HG02840 (cell line): ENCODE results near the gene MAPKAPK2.

ENCODE experiments used
- ATAC-seq: cut with Tn5 transposase; IDR thresholded peaks from one replicate; pipeline ENCODE4 v1.9.1; 2021; ENCODE audit warnings: mild to moderate bottlenecking, moderate library complexity, moderate number of reproducible peaks; ENCODE audit not compliant: unreplicated experiment, low FRiP score

The MAPKAPK2 gene

DNA sequence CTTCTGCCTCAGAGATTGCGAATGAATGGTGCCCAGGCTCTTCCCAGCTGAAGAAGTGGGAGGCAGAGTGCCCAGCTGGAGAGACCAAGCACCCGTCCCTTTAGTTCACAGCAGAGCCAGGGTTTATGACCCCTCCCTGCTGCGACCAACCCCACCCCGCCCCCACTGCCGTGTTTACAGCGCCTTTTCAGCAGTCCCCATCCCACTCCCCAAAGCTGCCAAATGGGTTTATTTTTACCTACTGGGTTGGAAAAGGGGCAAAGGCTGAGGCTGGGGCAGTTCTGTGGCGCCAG, 25.8 kb upstream of the MAPKAPK2 start:
- no peak for ATAC-seq

GRCh38 chr1:206660136-206660535, 24.6 kb upstream of the MAPKAPK2 start:
- no peak for ATAC-seq

DNA sequence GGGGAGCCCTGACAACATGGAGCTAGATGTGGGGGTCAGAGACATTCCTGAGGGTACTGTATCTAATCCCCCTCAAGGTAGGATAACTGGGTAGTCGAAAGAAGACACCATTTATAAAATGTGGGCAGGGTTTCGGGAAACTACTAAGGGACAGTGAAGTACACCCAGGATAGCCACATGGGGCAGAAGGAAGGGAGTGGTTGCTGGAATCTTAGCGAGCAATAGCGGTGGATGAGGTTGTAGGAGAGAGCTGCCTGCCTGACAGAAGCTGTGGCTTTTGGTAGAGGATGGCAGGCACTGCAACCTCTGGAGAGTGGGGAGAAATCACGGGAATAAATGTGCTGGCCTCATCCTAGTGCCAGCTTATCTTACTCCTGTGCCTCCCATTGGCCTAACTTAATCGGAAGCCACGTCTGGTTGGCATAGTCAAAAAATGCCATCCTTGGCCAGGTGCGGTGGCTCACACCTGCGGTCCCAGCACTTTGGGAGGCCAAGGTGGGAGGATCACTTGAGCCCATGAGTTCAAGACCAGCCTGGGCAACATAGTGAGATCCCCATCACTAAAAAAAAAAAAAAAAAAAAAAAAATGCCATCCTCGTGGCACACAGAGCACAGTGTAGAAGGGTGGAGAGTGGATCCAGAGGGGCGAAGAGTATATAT, 23.4 kb upstream of the MAPKAPK2 start:
- no peak for ATAC-seq

DNA sequence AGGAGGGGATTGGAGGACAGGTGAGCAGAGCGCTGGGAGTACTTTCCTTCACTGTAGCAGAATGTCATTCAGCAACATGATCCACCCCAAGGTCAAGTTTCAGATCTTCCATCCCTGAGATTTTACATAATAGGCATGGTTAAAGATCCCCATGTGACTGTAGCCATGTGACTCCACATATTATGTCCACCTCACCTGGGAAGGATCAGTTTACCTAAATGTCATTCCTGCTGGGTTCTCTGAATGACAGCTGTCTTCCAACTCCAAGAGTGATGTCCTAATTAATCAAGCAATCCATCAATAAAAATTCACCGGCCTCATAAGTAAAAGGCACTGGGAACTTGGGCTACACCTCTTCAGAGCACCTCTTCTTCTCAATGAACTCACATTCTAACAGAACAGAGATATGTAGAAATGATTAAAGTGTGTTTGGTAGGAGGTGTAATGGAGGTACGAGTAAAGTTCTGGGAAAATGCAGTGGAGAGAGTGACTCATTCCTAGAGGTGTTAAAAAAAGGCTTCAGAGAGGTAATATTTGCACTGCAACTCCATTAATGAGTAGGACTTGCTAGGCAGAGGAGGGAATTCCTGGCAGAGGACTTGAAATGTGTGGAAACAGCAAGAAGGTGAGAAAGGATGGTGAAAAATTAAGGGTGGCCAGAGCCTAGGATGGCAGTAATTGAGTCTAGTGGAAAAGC, 22.2 kb upstream of the MAPKAPK2 start:
- ATAC-seq: no peak

DNA sequence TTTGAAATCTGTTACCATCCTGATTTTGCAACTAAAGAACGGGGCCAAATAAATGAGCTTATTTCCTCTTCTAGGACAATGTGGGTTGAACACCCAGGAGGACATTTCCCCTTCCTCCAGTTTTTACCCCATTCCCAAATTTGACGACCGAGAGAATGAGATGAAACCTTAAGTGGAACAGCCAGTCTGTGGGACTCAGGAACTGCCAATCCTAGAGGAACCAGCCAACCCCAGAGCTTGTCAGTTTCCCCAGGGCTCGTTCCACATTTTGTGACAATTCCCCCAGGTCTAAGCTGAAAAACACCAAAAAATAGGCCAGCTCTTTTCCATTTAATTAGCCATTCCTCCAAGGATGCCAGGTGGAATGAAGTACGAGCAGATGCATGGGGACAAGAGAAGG, 21.3 kb upstream of the MAPKAPK2 start:
- ATAC-seq: no peak

- ATAC-seq: no peak
Observed at GRCh38 chr1:206663832-206664652, 20.7 kb upstream of the MAPKAPK2 start.

DNA sequence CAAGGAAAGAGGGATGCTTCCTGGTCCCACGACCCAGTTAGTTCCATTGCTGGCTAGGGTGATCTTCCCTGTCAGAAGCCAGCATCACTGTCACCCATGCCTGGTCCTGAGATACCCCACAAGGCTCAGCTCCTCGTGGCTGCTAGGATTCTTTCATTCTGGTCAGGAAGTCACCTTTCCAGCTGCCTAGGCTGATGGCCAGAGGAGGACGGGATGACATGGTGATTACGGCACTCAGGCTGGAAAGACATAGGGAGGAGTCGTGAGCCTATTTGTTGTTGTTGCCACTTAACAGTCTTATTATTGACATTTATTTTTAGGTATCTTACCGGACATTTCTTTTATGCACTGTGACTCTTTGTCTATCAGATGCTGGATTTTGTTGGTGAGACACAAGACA, 20.0 kb upstream of the MAPKAPK2 start:
- no peak for ATAC-seq

DNA sequence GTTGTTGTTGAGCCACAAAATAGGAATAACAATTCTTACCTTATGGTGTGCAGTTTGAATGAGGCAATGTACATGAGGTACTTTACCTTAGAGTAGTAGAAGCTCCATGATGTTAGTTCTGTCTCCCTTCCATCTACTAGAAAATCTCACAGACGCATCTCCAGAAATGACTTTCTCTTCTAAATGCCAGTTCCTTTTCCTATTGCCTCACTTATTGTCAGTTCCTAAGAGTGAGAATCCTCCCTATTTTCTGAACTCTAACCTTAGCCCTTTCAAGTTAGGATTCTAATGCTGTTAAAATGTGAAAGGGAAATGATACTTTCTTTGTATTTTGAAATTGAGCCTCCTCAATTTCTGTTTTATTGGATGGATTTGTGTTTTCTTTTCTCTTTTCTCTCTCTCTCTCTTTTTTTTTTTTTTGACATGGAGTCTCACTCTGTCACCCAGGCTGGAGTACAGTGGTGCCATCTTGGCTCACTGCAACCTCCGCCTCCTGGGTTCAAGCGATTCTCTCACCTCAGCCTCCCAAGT, 18.6 kb upstream of the MAPKAPK2 start:
- ATAC-seq: no peak

DNA sequence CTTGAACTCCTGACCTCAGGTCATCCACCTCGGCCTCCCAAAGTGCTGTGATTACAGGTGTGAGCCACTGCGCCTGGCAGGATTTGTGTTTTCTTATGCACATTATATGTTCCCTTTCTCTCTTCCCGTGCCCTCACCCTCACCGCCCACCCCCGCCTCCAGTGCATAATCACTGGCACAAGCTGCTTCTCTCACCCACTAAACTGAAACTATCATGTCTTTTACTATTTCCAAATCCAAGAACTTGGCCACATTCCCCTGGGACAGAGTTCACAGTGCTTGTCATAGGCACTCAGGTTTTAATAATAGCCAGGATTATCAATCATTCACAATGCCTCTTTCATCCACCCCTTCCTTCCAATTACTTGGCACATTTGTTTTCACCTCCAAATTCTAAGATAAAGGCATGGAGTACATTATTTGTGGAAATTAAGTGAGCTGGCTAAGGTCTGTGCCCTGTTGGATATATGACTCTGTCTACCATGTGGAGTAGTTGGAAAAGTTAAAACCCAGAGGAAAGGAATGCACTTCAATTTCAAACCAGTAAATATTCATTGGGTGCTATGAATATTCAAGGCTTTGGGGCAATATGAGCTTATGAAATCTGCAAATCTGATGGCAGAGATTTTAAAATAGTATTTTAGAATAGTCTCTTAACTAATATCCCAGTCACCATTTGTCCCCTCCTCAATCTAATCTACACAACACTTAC, 17.6 kb upstream of the MAPKAPK2 start:
- ATAC-seq: no peak

DNA sequence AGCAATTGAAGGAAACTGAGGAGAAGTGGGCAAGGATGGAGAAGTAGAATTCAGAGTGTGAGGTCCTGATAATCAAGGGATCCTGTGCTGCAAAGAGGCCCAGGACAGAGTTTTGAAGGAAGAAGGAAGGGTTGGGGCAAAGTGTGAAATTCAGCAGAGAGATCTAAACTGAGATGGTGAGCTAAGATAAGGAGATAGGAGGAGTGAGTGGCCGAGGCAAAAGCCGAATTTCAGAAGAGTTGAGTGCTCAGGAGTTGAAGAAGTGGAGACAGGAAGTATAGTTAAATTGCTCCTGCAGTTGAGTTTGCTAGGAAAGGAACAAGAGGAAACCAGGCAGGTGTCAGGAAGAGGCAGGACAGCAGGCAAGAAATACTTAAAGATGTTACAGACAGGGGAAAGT, 16.4 kb upstream of the MAPKAPK2 start:
- ATAC-seq: no peak

- ATAC-seq: no peak
Observed at GRCh38 chr1:206668874-206669410, 15.8 kb upstream of the MAPKAPK2 start.

DNA sequence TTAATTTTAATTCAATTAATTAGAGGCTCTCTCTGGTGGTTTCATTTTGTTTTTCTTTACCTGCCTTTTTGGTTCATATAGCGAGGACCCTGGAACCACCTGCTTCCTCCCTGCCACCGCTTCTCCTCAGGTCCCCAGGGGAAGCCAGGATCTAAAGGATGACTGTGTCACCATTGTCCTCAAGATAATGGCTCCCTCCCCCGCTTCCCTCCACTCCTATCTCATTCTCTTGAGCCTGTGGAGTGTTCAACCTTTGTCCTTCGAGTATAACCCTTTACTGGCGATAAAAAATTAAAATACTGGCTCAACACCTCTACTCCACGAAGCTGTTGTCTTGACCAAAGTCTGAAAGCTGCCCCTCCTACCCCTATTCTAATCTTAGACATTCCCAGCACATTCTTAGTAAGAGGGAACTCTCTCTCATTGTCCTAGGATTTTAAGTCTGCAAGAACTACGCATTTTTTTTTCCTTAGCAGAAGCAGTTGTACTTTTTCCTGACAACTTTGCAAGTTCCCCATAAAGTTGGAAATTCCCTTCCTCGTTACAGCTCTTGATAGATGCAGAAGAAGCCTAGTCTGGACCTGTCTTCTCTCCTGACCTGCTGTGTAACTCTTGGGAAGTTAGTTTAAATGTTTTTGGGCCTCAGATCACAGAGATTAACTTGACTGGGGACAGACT, 12.6 kb upstream of the MAPKAPK2 start:
- no peak for ATAC-seq

DNA sequence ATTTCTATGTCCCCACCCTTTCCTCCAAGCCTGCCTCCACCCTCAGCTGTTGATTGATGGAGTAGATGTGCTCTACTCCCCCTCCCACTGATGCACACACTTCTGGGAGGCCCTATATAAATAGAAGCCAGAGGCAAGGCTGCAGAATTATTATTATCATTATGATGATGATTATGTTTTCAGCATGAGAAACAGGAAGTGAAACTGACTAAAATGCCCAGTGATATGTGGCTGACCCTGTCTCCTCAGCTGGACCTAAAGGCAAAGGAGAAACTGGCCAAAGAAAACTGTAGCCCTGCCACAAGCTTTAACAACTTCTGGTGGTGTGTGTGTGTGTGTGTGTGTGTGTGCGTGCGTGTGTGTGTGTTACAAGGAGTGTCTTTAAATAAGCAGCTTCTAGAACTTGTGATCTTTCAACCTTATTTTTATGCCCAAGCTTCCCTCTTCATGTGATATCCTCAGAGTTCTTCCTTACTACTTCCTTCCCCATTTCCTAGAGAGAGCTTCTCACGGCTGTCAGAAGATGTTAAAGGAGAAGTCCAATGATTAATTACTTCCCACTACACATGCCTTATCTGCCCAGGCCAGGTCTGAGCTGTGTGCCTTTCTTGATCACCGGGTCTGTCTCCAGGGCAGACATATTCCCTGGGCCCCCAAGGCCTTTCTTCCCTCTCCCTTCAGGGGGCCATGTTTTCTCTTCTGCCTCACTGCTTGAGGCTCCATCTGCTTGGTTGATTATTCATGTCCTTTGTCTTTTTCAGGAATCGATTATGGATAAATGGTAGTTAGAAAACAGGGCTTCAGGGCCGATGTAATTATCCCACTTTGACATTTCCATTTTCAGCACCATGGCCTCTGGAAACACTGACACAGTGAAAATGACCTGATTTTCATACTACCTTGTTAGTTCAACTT, 11.6 kb upstream of the MAPKAPK2 start:
- ATAC-seq: no peak

DNA sequence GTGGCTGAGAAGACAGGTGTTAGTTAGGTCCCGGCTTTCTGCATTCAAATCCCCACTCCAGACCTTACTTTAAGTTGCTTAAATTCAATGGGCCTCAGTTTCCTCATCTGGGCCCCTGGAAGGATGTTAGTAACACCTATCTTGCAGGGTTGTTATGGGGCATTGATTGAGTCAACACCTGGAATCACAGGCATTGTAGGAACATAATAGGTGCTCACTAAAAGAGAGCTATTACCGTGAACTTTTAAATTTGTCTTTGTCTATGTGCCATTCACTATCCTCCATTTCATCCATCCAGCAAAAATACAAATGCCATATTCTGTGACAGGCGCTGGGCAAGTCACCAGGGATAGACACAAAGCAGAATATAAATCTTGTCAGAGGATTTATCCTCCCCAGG, 10.5 kb upstream of the MAPKAPK2 start:
- no peak for ATAC-seq

DNA sequence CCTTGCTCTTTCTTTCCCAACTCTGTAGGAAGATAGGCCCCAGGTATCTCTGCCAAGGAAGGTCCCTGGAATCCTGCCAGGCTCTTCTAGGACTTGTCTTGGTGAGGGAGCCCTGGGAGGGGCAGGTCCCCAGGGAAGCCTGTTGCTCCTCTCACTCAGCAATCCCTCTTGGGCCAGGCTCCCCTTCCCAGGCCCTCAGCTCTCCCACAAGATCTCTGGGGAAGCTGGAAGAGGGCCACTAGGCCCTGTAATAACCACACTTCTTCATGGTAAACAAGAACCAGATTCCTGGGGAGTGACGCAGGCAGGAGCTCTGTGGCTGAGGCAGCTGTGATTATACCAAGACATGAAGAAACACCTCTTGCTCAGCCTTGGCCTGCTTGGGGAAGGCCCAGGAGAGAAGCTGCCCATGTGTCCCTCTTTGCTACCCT, 9.9 kb upstream of the MAPKAPK2 start:
- ATAC-seq: no peak

- ATAC-seq: no peak
Observed at GRCh38 chr1:206676499-206676898, 8.2 kb upstream of the MAPKAPK2 start.

DNA sequence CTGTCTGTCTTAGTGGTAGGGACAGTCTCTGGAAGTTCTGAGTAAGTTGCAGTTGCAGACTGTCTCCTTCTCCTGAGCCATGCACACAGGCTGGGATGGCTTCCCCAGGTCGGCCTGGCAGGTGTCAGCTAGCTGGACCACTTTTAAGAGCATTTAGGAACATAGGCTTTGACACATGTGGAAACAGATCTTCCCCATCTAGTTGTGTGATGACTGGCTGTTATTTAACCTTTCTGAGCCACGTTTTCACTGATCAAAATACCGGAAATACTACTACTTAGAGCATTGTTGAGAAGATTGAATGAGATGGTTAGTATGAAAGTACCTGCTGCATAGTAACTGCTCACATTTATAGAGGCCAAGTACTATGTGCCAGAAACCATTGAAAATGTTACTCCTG, 6.2 kb upstream of the MAPKAPK2 start:
- ATAC-seq: no peak

DNA sequence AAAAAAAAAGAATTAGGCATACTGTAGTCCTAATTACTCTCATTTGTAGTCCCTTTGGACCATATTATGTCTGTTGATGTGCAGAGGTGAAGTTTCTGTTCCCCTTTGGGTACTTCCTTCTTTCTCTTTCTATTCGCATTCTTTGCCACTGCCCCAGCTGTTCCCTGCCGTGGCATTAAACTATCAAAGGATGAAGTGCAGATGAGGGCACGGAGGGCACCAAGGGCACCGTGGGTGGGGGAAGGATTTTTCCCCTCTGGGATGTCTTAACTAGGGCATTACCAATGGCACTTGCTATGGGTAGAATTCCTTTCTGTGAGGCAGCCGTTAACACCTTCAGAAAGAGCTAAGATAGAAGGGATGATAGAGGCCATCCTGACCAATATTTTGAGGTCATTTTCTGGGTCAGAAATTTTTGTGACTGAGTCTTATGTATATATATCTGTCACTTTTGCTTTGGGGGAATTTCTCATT, 4.9 kb upstream of the MAPKAPK2 start:
- ATAC-seq: peak; percentile 68

GRCh38 chr1:206680279-206680678, 4.4 kb upstream of the MAPKAPK2 start:
- no peak for ATAC-seq
